ENCODE measurements around the gene TNNI3. TPM values are rescaled to one million over a fixed set of nuclear protein-coding genes. Genes with fewer than 3 reads are reported as not detected.

Gene TNNI3
- total and polyA plus RNA-seq, 9 of the 15 experiments (the other 6 are each of a cell fraction or from before 2014, with no cell fraction given), result 4.7 to 158 (median 42.0) TPM

DNA sequence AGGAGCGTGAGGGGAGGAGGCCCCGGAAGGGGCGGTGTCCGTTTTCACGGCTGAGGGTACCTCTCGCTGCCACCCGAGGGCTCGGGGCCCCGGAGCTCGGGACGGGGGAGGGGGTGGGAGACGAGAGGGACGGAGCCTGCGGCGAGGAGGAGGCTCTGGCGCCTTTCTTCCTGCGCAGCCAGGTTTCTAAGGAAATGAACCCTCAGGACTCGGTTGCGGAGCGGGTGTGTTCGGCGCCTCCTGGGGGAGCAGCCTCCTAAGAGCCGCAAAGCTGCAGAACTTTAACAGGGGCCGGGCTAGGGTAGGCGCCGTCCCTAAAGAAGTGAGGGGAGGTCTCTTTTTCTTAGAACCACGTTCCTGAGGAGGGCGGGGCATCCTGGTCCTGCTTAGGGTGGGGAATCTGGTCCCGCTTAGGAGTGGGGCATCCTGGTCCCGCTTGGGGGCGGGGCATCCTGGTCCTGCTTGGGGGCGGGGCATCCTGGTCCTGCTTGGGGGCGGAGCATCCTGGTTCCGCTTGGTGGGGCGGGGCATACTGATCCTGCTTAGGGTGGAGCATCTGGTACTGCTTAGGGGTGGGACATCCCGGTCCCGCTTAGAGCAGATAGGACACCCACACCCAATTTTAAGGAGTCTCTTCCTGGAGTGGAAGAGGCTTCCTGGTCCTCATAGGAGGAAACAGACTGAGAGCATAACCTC is 16.3 kb upstream of the TNNI3 start (continued):
- TF ChIP-seq, protein P1, sequence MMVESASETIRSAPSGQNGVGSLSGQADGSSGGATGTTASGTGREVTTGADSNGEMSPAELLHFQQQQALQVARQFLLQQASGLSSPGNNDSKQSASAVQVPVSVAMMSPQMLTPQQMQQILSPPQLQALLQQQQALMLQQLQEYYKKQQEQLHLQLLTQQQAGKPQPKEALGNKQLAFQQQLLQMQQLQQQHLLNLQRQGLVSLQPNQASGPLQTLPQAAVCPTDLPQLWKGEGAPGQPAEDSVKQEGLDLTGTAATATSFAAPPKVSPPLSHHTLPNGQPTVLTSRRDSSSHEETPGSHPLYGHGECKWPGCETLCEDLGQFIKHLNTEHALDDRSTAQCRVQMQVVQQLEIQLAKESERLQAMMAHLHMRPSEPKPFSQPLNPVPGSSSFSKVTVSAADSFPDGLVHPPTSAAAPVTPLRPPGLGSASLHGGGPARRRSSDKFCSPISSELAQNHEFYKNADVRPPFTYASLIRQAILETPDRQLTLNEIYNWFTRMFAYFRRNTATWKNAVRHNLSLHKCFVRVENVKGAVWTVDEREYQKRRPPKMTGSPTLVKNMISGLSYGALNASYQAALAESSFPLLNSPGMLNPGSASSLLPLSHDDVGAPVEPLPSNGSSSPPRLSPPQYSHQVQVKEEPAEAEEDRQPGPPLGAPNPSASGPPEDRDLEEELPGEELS (CRISPR knock-in tag; IDR thresholded peaks at IDR 0.05; ENCODE audit: borderline replicate concordance), result no peak
- TF ChIP-seq, protein P2, sequence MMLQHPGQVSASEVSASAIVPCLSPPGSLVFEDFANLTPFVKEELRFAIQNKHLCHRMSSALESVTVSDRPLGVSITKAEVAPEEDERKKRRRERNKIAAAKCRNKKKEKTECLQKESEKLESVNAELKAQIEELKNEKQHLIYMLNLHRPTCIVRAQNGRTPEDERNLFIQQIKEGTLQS (IDR thresholded peaks at IDR 0.05), result no peak
- TF ChIP-seq, protein P2 (CRISPR knock-in tag; conservative IDR thresholded peaks at IDR 0.05), result no peak
- TF ChIP-seq, protein P3, sequence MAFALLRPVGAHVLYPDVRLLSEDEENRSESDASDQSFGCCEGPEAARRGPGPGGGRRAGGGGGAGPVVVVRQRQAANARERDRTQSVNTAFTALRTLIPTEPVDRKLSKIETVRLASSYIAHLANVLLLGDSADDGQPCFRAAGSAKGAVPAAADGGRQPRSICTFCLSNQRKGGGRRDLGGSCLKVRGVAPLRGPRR (CRISPR knock-in tag; IDR thresholded peaks at IDR 0.05), result no peak
- TF ChIP-seq TBP (optimal IDR thresholded peaks at IDR 0.05; ENCODE audit: low read depth, low read length), result peak; percentile 50
- no peak for TF ChIP-seq TFAM (CRISPR knock-in tag; conservative IDR thresholded peaks at IDR 0.05)
- TF ChIP-seq, protein P4, sequence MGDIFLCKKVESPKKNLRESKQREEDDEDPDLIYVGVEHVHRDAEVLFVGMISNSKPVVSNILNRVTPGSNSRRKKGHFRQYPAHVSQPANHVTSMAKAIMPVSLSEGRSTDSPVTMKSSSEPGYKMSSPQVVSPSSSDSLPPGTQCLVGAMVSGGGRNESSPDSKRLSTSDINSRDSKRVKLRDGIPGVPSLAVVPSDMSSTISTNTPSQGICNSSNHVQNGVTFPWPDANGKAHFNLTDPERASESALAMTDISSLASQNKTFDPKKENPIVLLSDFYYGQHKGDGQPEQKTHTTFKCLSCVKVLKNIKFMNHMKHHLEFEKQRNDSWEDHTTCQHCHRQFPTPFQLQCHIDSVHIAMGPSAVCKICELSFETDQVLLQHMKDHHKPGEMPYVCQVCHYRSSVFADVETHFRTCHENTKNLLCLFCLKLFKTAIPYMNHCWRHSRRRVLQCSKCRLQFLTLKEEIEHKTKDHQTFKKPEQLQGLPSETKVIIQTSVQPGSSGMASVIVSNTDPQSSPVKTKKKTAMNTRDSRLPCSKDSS (IDR thresholded peaks at IDR 0.05; ENCODE audit: low read depth, partially characterized antibody), result no peak
- TF ChIP-seq XRCC4 (IDR thresholded peaks at IDR 0.05; ENCODE audit: extremely low read depth, insufficient read depth, insufficient read length), result no peak
- TF ChIP-seq, protein P5, sequence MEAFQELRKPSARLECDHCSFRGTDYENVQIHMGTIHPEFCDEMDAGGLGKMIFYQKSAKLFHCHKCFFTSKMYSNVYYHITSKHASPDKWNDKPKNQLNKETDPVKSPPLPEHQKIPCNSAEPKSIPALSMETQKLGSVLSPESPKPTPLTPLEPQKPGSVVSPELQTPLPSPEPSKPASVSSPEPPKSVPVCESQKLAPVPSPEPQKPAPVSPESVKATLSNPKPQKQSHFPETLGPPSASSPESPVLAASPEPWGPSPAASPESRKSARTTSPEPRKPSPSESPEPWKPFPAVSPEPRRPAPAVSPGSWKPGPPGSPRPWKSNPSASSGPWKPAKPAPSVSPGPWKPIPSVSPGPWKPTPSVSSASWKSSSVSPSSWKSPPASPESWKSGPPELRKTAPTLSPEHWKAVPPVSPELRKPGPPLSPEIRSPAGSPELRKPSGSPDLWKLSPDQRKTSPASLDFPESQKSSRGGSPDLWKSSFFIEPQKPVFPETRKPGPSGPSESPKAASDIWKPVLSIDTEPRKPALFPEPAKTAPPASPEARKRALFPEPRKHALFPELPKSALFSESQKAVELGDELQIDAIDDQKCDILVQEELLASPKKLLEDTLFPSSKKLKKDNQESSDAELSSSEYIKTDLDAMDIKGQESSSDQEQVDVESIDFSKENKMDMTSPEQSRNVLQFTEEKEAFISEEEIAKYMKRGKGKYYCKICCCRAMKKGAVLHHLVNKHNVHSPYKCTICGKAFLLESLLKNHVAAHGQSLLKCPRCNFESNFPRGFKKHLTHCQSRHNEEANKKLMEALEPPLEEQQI (IDR thresholded peaks at IDR 0.05), result no peak
- TF ChIP-seq ARID1B (IDR thresholded peaks at IDR 0.05), result no peak
- 0 out of 2 replicates have a peak, but pooled peaks have one; percentile 42 for TF ChIP-seq CXXC5 (CRISPR knock-in tag; IDR thresholded peaks at IDR 0.05)
- TF ChIP-seq KDM4B (IDR thresholded peaks at IDR 0.05; ENCODE audit: borderline replicate concordance in 2 of 2, low read depth in 1 of 2), result no peak
- no peak for TF ChIP-seq SMAD4 (CRISPR knock-in tag; conservative IDR thresholded peaks at IDR 0.05)
- TF ChIP-seq ZNF431 (CRISPR knock-in tag; IDR thresholded peaks at IDR 0.05), result no peak
- peak; percentile 16 for TF ChIP-seq POLR2B (IDR thresholded peaks at IDR 0.05; ENCODE audit: low read depth, partially characterized antibody)
- TF ChIP-seq, protein P6, sequence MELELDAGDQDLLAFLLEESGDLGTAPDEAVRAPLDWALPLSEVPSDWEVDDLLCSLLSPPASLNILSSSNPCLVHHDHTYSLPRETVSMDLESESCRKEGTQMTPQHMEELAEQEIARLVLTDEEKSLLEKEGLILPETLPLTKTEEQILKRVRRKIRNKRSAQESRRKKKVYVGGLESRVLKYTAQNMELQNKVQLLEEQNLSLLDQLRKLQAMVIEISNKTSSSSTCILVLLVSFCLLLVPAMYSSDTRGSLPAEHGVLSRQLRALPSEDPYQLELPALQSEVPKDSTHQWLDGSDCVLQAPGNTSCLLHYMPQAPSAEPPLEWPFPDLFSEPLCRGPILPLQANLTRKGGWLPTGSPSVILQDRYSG (tag; conservative IDR thresholded peaks at IDR 0.05; ENCODE audit: low read depth), result no peak
- TF ChIP-seq, protein P7, sequence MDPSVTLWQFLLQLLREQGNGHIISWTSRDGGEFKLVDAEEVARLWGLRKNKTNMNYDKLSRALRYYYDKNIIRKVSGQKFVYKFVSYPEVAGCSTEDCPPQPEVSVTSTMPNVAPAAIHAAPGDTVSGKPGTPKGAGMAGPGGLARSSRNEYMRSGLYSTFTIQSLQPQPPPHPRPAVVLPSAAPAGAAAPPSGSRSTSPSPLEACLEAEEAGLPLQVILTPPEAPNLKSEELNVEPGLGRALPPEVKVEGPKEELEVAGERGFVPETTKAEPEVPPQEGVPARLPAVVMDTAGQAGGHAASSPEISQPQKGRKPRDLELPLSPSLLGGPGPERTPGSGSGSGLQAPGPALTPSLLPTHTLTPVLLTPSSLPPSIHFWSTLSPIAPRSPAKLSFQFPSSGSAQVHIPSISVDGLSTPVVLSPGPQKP (CRISPR knock-in tag; IDR thresholded peaks at IDR 0.05), result no peak
